Umbilical cord (tissue), 2 donors: Measurements from ENCODE around the gene PFKFB3. TPM values are rescaled to one million over a fixed set of nuclear protein-coding genes. Genes with fewer than 3 reads are reported as not detected.
"Not testable (repeated sequence)": the region's sequence is repeated elsewhere in the genome, so short reads cannot be mapped to it uniquely, and the experiment has no call there.

Source experiments
- DNase-seq: peaks from one replicate; pipeline ENCODE4 v3.0.0-alpha.2; 2015; ENCODE audit warnings: low spot score
- total RNA-seq: library from RNA; depleted of rRNA; stranded (reverse); fragments of >200 nt; gene quantifications from one replicate; pipeline ENCODE4 v1.2.3, GENCODE V29; 2014; ENCODE audit warnings: low replicate concordance; ENCODE audit not compliant: insufficient read depth

The PFKFB3 gene
- total RNA-seq, 1 donor from 2014 or later = 21.4 TPM

DNA sequence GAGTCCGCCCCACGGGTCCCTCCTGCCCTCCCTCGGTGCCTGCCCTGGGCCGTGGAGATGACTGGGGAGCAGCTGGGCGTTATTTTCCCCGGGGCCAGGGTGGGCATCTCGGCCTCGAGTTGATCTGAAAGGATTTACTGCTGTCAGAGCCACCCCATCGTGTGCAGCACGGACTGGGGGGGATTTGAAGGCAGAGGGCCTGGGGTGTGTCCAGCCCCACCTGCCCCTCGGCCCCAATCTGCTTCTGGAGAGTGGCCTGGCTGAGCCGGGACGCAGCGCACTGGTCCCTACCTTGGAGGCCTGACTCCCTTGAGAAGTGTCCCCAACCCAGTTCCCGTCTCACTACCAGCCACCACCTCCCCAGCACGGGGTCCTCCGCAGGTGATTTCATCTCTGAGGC is 24.2 kb upstream of the PFKFB3 start:
- DNase-seq = no peak

DNA sequence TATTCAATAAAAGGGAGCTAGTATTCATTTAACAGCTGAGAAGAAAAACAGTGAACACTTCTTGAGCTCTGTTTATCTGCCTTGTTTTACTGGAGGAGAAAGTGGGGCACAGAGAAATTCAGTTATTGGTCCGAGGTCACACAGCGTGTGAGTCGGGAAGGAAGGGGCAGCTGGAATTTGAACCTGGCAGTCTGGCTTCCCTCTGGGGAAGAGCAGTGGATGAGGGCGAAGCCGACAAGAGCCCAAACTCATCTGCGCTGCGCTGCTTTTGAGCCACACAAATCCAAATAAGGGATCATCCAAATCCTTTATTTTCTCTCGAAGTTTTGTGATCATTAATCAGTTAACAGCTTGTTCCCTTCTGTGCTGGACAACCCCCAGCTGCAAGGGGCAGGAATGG is 23.7 kb upstream of the PFKFB3 start:
- no peak for DNase-seq

DNA sequence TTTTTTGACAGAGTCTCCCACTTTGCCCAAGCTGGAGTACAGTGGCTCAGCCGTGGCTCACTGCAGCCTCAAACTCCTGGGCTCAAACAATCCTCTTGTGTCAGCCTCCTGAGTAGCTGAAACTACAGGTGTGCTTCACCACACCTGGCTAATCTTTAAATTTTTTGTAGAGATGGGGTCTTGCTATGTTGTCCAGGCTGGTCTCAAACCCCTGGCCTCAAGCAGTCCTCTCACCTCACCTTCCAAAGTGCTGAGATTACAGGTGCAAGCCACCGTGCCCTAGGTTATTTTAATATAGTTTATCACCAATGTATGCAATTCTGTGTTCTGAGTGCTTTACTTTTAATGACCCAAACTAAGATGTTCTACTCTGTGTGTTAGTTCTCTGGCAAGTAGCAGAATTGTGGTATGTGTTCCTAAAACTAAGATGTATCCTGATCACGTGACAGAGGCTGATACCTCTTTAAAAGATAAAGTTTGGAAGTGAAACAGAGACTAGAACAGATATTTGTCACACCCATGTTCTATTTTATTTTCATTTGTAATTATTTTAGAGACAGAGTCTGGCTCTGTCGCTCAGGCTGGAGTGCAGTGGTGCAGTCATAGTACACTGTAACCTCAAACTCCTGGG is 22.1 kb upstream of the PFKFB3 start:
- no peak for DNase-seq

DNA sequence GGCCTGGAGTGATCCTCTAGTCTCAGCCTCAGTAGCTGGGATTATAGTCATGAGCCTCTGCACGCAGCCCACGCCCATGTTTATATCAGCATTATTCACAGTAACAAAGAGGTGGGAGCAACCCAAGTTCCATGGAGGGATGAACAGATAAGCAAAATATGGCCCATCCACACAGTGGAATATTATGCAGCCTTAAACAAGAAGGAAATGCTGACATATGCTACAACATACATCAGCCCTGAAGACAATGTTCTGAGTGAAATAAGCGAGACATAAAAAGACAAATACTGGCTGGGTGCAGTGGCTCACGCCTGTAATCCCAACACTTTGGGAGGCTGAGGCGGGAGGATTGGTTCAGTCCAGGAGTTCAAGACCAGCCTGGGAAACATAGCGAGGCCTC is 21.5 kb upstream of the PFKFB3 start:
- no peak for DNase-seq

DNA sequence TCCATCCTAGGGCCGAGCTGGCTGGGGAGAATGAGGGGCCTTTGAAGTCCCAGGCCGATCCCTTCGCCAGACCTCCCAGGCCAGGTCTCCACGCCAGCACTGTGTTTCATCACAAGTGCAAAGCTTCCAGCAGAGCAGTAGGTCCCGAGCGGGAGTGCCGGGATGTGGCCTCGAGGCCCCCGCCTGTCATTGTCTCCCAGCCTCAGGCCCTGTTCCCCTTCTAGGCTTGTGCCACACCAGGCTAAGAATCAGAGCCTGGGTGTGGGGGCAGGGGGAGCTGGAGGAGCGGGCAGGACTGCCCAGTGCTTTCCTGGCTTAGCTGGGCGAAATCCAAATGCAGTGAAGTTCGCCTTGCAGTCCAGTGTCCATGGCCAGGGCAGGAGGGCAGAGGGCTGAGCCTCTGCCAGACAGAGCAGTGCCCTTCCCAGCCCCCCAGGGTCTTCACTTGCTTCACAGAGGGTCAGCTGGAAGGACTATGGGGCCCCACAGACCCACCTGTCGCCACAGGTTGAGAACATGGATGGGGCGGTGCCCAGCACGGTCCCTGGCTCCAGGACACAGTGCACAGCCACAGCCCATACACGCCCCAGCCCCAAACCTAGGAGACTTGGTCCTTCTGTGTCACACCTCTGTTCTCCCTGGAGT is 20.2 kb upstream of the PFKFB3 start:
- DNase-seq = no peak

DNA sequence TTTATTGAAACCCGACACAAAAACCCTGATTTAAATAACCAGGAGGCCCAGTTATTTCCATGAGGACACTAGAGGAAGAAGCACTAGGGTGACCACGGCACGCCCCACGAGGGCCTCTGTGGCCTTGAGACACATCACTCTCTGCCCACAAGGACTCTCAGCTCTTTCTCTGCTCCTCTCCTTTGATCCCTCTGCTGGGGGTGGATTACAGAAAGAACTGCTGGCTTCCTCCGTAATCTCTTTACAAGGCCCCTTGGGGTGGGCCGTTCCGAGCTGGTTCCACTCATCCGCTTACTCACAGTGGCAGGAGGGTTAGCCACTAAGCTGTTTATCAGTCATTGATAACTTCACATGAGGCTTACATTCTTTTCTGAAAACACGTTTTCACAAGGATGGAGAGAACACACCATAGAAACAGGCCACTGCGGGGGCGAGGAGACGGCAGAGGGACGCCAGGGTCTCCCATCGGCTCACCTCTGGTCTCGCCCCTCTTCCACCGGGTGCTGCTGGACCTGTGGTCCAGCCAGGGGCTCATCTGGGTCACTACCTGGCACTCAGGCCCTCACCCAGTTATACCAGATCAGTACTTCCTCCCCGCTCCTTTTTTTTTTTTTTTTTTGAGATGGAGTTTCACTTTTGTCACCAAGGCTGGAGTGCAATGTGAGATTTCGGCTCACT is 17.6 kb upstream of the PFKFB3 start:
- peak; percentile 57 for DNase-seq

DNA sequence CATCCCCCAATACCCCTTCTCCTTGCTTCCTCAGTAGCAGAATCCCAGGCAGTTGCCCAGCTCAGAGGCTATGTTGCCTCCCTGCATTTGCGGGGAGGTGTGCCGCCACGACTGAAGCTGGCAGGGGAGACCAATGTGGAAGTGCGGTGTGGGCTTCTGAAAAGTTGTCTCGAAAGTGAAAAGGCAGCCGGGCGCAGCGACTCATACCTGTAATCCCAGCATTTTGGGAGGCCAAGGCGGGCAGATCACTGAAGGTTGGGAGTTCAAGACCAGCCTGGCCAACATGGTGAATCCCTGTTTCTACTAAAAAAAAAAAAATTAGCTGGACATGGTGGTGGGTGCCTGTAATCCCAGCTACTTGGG is 15.9 kb upstream of the PFKFB3 start:
- no peak for DNase-seq

DNA sequence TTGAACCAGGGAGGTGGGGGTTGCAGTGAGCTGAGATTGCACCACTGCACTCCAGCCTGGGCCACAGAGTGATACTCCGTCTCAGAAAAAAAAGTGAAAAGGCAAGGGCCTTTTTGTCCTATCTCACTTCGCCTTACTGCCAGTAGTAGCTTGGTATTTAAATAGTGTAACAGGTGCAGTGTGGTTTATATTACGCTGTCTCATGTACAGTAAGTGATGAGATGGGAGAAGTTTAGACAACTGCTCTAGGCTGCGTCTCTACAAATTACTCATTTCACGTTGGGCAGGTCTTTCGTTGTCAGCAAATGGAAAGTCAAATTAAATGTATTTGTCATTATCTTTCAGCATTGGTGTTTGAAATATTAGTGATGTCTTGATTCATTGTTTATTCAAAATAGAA is 15.5 kb upstream of the PFKFB3 start:
- DNase-seq = no peak

DNA sequence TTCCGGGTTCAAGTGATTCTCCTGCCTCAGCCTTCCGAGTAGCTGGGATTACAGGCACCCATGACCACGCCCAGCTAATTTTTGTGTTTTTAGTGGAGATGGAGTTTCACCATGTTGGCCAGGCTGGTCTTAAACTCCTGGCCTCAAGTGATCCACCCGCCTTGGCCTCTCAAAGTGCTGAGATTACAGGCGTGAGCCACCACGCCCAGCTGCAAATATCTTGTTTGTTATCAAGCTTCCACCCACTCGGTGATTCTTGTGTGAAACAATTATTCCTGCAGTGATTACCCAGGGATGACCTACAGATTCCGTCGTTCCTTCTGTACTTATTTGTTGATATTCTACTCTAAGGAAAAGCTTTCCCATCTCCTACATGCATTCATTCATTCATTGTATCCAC is 12.7 kb upstream of the PFKFB3 start:
- not testable (repeated sequence) for DNase-seq

DNA sequence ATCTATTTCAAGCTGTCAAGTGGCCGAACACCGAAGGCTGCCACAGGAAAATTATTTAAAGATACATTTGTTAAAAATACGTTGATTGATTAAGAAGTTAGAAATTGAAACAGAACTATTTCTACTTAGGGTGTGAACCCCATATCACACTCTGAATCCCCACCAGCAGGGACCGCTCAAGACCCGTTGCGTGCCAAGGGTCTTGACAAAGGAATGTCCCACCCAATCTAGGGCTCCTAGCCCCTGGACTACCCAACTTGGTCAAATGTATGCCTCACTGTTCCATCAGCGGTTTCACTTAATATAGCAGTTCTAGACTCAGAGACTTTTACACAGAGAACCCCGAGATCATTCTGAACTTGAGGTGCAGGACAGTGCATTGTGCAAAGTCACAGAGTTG is 11.6 kb upstream of the PFKFB3 start:
- DNase-seq = no peak

DNA sequence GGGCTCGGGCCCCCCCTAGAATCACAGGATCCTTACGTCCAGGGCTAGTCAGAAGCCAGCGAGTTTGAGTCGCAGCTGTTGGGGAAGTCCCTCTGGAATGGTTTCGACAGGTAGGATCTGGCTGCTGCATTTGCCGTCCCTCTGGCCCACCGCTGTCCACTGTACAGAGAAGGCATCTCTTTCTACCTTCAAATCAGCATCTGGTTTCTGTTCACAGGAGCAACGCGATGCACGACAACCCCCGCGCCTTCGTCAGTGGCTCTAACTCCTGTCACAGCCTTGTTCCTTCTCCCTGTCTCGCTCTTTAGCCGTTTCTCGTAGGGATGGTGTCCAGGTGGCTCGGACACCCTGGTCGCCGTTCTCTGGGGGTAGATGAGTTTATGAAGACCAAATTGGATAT is 11.2 kb upstream of the PFKFB3 start:
- no peak for DNase-seq

DNA sequence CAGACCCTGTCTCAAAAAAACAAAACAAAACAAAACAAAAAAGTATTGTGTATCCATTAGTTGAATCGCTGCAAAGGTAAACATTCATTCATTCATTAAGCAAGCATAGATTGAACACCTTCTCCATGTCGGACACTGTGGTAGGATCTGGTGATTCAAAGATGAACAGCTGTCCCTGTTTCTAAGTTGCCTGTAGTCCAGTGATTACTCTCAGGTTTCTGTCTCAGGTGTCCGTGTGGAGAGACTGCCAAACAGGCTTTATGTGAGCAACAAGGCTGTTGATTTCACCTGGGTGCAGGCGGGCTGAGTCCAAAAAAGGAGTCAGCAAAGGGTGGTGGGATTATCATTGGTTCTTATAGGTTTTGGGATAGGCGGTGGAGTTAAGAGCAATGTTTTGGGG is 9.4 kb upstream of the PFKFB3 start:
- not testable (repeated sequence) for DNase-seq

DNA sequence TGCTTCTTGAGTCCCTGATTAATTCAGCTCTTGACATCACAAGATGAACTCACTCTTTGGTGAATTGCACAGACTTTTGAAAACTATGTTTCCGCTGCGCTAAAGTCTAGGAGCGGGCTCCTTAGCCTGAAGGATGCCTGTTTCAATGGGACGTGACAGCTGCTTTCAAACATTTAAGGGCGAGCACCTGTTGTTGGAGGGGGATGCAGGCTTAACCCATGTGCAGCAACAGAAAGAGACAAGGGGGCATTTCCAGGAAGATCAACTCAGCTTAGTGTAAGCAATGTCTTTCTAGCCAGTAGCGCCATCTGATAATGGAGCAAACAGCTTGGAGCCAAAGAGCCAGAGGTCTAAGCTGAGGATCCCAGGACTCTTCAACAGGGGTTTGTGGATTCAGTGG is 8.4 kb upstream of the PFKFB3 start:
- no peak for DNase-seq

DNA sequence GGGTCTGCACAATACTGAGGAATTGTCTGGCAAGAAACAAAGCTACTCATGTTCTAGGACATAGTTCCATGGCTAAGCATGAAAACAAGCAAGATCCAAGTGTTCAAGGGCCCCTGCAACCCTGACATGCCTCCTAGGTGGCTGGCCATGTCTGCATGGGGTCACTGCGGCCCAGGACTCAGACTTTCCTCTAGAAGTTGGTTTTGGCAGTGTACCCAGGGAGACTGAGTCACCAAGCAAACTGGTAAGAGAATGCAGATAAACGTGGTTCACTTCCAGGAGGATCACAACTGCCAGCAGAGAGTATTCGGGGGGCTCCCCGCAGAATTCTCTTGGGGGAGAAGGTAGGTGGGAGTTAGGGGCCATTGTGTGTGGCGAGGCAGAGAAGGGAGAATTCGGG is 7.4 kb upstream of the PFKFB3 start:
- no peak for DNase-seq

DNA sequence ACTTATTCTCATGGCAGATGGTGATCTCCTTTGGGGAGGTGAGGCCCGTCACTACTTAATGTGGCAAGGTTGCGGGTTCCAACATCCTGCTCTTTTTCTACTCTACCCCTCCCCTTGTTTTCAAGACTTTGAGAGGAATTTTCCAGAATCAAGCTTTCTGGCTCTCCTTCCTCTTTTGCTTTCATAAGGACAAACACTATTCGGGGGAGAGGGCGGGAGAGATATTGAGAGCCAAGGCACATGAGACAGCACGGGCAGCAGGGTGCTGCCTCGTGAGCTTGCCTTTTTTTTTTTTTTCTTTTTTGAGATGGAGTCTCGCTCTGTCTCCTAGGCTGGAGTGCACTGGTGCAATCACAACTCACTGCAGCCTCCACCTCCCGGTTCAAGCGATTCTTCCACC is 6.9 kb upstream of the PFKFB3 start:
- DNase-seq = no peak

DNA sequence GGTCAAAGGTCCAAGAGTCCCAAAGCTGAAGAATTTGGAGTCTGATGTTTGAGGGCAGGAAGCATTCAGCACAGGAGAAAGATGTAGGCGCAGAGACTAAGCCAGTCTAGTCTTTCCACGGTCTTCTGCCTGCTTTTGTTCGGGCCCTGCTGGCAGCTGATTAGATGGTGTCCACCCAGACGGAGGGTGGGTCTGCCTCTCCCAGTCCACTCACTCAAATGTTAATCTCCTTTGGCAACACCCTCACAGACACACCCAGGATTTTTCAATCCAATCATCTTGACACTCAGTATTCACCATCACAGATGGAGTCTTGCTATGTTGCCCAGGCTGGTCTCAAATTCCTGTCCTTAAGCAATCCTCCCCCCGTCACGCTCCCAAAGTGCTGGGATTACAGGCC is 6.2 kb upstream of the PFKFB3 start:
- DNase-seq = not testable (repeated sequence)

DNA sequence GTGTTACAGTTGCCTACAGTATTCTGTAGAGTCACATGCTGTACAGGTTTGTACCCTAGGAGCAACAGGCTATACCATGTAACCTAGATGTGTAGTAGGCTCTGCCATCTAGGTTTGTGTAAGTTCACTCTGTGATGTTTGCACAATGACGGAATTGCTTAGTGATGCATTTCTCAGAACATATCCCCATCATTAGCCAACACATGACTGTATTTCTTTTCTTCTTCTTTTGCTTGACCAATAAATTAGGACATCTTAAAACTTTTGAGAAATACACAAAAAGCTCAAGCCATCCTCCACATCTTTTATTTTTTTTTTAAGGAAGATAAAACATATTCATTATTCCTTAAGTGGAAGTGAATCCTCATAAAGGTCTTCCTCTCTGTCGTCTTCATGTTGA is 5.4 kb upstream of the PFKFB3 start:
- DNase-seq = no peak

DNA sequence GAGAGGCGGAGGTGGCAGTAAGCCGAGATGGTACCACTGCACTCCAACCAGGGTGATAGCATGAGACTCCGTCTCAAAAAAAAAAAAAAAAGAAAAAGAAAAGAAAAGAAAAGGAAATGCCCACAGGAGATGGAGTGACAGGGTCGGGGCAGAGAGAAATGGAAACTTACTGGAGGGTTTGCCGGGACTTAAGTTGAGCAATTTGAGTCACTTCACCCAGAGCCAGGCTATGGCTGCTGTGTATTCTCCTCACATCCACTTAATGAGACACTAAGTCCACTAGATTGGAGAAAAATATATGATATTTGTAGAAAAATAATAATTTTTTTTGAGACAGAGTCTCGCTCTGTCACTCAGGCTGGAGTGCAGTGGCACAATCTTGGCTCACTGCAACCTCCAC is 4.6 kb upstream of the PFKFB3 start:
- DNase-seq = no peak

DNA sequence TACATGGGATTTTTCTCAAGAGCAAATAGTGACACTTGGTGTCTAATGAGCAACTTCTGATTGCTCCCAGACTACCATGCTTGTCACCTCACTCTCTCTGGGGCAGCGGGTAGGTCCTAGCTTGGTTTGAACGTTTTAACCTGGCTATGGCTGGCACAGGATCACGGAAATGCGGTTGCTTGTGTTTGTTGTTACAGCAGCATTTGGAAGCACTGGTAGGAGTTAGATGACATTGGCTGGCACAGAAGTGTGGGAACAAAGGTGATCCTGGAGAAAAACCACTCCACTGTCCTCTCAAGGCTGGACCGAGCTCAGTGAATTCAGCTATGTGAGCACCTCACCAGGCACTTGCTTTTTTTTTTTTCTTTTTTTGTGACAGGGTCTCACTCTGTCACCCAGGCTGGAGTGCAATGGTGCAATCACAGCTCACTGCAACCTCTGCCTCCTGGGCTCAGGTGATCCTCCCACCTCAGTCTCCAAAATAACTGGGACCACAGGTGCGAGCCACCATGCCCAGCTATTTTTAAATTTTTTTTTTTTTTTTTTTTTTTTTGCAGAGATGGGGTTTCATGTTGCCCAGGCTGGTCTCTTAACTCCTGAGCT is 3.5 kb upstream of the PFKFB3 start:
- no peak for DNase-seq

DNA sequence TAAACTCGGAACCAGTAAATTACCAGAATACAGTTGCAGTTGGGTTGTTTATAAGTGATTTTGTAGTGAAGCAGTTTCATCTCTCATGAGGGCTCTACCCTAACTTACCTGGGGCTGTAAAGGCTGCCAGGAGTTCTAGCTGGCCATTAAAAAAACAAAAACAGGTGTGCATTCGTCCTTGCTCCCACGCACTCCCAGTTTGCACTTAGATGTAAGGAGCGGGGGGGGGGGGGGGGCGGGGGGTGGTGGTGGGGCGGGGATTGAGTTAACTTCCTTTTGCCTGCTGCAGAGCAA is 2.3 kb upstream of the PFKFB3 start:
- no peak for DNase-seq

DNA sequence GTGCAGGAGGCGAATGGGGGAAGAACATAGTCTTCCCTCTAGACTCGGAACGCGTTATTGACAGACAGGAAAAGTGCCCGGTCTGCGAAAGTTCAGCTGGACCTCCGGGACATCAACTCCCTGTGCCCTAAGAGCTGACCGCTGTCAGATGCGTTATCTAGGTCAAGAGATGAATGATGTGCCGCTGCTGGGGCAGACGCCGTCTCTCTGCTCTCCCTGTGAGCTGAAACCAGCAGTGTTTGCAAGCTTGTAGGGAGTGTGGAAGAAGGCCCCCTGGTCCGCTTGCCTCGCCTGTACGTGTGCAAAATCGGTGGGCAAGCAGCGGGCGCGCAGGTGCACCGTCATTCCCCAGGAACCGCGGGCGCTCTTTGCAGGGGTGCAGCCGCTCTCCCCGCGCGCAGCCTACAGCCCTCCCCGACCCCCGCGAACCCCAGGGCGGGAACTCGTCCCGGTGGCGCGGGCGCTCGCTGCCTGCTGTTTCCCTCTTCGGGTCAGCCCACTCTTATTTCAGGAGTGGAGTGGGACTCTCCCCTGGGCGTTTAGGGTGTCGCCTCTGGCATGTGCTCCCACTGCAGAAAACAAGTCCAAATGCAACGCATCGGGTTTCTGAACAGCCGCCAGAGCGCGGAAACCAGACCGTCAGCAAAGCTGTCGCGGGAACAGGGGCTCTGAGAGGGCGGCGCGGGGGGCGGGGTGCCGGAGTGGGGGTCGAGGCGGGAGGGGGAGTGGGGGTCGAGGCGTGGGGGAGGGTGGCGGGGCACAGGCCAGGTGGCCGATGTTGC is 1.8 kb upstream of the PFKFB3 start:
- DNase-seq = peak; percentile 50

DNA sequence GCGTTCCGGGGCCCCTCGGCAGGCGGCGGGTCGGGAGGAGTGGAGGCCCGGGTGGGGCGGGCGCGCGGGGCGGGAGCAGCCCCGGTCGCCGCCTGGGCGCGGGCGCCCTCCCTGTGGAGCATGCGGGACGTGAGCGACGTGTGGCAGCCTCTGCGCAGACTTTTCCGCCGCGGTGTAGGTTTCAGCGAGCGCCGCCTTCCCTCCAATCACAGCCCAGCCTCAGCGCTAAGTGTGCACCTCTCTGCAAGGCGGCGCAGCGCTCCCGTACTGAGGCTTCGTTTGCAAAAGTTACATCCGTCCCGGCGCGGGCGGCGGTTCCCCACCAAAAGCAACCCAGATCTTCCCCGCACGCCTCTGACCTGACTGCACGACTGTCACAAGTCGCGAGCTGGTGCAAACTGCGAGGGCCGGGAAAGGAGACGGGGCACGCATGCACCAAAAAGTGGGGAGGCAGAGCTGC is 1.2 kb upstream of the PFKFB3 start:
- DNase-seq = peak; percentile 77
